GM12874 (cell line): ENCODE measurements around the gene VAMP7.

Experiments used
- CTCF ChIP-seq: IDR thresholded peaks from 2 replicates; pipeline ENCODE4 v1.5.1; 2011; ENCODE audit warnings: low read depth, mild to moderate bottlenecking, control low read depth, low read length, moderate library complexity; ENCODE audit not compliant: insufficient read depth

The VAMP7 gene

GRCh38 chrX:155959018-155959587 is 78.0 kb downstream of the VAMP7 start:
- TF ChIP-seq CTCF, result no peak

GRCh38 chrX:155962906-155963305 is 81.8 kb downstream of the VAMP7 start:
- TF ChIP-seq CTCF, result no peak

DNA sequence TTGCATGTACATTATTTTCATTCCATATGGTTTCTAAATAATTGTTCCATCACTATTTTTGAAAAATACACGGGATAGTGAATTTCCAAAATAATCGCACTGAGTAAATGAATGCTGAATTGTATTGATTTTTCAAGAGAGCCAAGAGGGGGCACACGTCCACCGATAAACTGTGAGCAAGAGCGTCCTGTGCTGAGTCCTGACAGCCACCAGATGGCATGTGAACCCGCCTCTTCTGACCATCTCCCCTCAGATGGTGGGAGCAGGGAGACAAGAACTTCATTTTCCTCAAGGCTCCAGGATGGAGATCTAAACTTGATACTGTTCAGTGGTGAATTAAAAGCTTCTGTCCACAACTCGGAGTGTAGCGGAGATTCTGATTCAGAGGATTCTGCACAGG is 85.7 kb downstream of the VAMP7 start:
- peak; percentile 65 for TF ChIP-seq CTCF

GRCh38 chrX:155967653-155968325 is 86.6 kb downstream of the VAMP7 start:
- no peak for TF ChIP-seq CTCF

DNA sequence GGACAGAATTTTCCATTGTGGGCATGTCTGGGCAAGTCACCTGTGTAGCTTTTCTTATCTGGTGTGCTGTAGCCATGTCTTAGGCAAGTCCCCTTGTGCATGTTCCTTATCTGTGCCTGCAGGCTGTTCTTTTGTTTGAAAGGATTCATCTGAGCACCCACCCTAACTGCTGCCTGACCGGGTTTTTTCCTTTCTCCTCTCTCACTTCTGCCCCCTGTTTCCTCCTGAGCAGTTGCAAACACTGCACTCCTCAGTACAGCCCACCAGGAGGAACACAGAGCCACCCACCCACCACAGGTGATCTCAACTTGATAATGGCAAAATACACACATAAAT is 87.1 kb downstream of the VAMP7 start:
- TF ChIP-seq CTCF, result no peak

- TF ChIP-seq CTCF, result no peak
Measured at GRCh38 chrX:155968791-155969190, 87.6 kb downstream of the VAMP7 start.

DNA sequence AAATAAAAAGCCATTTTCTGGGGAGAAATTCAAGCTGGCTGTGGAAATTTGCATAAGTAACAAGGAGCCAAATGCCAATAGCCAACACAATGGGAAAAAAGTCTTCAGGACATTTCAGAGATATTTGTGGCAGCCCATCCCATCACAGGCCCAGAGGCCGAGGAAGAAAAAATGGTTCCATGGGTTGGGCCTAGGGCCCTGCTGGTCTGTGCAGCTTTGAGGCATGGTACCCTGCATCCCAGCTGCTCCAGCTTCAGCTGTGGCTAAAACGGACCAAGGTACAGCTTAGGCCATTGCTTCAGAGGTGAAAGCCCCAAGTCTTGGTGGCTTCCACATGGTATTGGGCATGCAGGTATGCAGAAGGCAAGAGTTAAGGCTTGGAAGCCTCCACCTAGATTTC is 102.2 kb downstream of the VAMP7 start:
- no peak for TF ChIP-seq CTCF
